IMR-90 (cell line): ENCODE data around the gene RUNX1.

Source experiments
- BHLHE40 ChIP-seq: fragments of 150-350 bp; IDR thresholded peaks from 2 replicates; pipeline ENCODE4 v1.6.1; 2016; ENCODE audit warnings: mild to moderate bottlenecking, low read depth, low read length
- CEBPB ChIP-seq: IDR thresholded peaks from 2 replicates; pipeline ENCODE4 v1.6.1; 2012; ENCODE audit warnings: low read depth, low read length, improper control_type of control experiment
- CHD1 ChIP-seq: IDR thresholded peaks from 2 replicates; pipeline ENCODE4 v1.6.1; 2012; ENCODE audit warnings: low read depth, low read length, improper control_type of control experiment
- MAFK ChIP-seq: IDR thresholded peaks from 2 replicates; pipeline ENCODE4 v1.6.1; 2012; ENCODE audit warnings: low read depth, low read length, improper control_type of control experiment
- MAZ ChIP-seq: IDR thresholded peaks from 2 replicates; pipeline ENCODE4 v1.6.1; 2012; ENCODE audit warnings: low read depth, mild to moderate bottlenecking, low read length, improper control_type of control experiment, moderate library complexity, borderline replicate concordance
- MXI1 ChIP-seq: IDR thresholded peaks from 2 replicates; pipeline ENCODE4 v1.6.1; 2012; ENCODE audit warnings: low read depth, mild to moderate bottlenecking, low read length, moderate library complexity, borderline replicate concordance
- NFE2L2 ChIP-seq: fragments of 150-350 bp; IDR thresholded peaks from 2 replicates; pipeline ENCODE4 v1.6.1; 2016; ENCODE audit warnings: low read depth, mild to moderate bottlenecking, low read length
- POLR2A ChIP-seq: IDR thresholded peaks from 2 replicates; pipeline ENCODE4 v1.6.1; 2012; ENCODE audit warnings: mild to moderate bottlenecking, low read depth, low read length
- RAD21 ChIP-seq: IDR thresholded peaks from 2 replicates; pipeline ENCODE4 v1.6.1; 2012; ENCODE audit warnings: low read length, improper control_type of control experiment
- RFX5 ChIP-seq: IDR thresholded peaks from 2 replicates; pipeline ENCODE4 v1.8.0; 2012; ENCODE audit warnings: low read depth, mild to moderate bottlenecking, low read length, moderate library complexity
- SMC3 ChIP-seq: fragments of 150-350 bp; IDR thresholded peaks from 2 replicates; pipeline ENCODE4 v1.6.1; 2016; ENCODE audit warnings: low read depth, mild to moderate bottlenecking, antibody characterized with exemption, low read length, moderate library complexity
- TF ChIP-seq, protein P1 (sequence below): conservative IDR thresholded peaks from 2 replicates; pipeline ENCODE4 v1.5.1; 2012; ENCODE audit warnings: mild to moderate bottlenecking, low read depth, low read length, improper control_type of control experiment
- TF ChIP-seq, protein P2 (sequence below): fragments of 150-350 bp; IDR thresholded peaks from 2 replicates; pipeline ENCODE4 v1.6.1; 2017; ENCODE audit warnings: mild to moderate bottlenecking, antibody characterized with exemption, low read length, low read depth
- TF ChIP-seq, protein P3 (sequence below): fragments of 150-350 bp; IDR thresholded peaks from 2 replicates; pipeline ENCODE4 v1.6.1; 2016; ENCODE audit warnings: low read depth, mild to moderate bottlenecking, low read length, moderate library complexity, borderline replicate concordance

DNA sequence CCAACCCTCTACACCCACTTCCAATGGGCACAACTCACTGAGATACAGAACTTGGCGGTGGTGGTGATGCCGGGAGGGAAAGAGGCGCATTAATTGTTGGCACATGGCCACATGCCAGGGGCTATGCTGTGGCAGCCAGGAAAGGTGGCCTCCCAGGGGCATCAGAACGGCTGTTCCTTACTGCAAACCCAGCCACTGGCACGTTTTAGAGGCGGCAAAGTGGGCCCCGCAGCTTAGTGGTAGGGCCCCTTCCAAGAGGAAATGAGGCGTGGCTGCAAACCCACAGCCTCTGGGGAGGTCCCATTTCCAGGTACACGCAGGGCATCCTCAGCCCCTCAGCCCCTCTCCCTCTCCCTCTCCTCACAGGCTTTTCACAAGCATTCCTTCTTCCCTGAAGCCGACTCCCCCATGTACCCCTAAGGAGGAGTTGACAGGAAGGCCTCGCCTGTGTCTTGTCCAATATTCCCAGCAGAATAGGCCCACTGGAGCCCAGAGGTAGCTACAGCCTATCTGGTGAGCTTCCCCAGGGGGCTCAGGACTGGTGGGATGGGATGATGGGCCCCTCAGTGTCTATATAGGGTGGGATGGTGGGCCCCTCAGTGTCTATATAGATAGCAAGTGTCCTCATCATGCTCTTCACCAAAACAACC, 214.1 kb downstream of the RUNX1 start:
- TF ChIP-seq, protein P1, sequence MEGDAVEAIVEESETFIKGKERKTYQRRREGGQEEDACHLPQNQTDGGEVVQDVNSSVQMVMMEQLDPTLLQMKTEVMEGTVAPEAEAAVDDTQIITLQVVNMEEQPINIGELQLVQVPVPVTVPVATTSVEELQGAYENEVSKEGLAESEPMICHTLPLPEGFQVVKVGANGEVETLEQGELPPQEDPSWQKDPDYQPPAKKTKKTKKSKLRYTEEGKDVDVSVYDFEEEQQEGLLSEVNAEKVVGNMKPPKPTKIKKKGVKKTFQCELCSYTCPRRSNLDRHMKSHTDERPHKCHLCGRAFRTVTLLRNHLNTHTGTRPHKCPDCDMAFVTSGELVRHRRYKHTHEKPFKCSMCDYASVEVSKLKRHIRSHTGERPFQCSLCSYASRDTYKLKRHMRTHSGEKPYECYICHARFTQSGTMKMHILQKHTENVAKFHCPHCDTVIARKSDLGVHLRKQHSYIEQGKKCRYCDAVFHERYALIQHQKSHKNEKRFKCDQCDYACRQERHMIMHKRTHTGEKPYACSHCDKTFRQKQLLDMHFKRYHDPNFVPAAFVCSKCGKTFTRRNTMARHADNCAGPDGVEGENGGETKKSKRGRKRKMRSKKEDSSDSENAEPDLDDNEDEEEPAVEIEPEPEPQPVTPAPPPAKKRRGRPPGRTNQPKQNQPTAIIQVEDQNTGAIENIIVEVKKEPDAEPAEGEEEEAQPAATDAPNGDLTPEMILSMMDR = no peak
- TF ChIP-seq CEBPB (no peak), RFX5 (no peak), MXI1 (no peak), RAD21 (no peak), POLR2A (no peak), SMC3 (no peak), BHLHE40 (no peak), NFE2L2 (no peak), MAZ (no peak), CHD1 (no peak), MAFK (no peak)
- TF ChIP-seq, protein P2, sequence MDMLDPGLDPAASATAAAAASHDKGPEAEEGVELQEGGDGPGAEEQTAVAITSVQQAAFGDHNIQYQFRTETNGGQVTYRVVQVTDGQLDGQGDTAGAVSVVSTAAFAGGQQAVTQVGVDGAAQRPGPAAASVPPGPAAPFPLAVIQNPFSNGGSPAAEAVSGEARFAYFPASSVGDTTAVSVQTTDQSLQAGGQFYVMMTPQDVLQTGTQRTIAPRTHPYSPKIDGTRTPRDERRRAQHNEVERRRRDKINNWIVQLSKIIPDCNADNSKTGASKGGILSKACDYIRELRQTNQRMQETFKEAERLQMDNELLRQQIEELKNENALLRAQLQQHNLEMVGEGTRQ = no peak
- TF ChIP-seq, protein P3, sequence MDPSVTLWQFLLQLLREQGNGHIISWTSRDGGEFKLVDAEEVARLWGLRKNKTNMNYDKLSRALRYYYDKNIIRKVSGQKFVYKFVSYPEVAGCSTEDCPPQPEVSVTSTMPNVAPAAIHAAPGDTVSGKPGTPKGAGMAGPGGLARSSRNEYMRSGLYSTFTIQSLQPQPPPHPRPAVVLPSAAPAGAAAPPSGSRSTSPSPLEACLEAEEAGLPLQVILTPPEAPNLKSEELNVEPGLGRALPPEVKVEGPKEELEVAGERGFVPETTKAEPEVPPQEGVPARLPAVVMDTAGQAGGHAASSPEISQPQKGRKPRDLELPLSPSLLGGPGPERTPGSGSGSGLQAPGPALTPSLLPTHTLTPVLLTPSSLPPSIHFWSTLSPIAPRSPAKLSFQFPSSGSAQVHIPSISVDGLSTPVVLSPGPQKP = no peak
